GM18517 (cell line): ENCODE results near the gene CAPN9.

Experiments used
- ATAC-seq: cut with Tn5 transposase; IDR thresholded peaks from one replicate; pipeline ENCODE4 v1.9.1; 2021; ENCODE audit warnings: mild to moderate bottlenecking, moderate library complexity; ENCODE audit not compliant: unreplicated experiment

CAPN9 gene

DNA sequence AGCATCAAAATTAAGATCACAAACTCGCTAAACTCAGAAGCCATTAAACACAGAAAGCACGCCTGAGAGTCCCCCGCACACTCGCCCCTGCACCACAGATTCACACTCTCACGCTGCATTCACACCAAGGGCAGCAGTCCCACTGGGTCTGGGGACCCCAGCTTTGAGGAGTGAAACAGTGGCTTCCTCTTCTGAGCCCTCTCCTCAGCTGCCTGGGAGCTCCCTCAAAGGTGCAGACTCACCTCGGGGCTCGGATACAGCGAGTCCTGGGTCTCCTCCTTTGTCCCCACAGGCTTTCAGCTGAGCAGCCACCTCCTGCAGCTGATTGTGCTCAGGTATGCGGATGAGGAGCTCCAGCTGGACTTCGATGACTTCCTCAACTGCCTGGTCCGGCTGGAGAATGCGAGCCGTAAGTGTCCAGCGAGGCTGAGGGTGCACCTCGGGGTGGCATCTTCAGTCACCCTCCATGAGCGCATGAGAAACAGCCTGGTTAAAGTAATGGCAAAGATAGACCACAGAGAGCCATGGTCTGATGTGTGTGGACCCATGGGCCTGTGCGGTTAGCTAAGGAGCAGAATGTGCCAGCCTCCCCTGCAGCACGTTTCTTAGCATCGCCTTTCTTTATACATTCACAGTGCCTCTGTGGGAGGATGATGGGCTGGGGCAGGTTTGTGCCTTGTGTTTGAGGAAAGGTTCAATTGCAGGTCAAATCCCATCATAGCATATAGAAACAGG lies 47.9 kb downstream of the CAPN9 start:
- no peak for ATAC-seq

DNA sequence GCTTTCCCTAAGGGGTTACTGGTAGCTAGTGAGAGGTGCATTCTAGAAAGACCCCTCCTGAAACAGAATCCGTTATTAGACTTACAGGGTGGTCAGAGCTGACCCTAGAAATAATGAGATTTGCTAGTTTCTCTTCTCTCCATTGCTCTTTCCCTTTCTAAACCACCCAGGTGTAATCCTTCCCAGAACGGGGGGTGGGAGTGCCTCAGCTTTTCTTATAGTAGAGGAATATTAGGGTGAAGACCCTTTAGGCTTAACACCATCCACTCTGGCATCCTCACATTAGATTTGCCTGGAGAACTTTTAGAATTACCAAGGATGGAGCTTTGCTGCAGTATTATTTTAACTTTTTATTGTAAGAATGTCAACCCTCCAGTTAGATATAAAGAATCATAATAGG lies 49.4 kb downstream of the CAPN9 start:
- no peak for ATAC-seq

DNA sequence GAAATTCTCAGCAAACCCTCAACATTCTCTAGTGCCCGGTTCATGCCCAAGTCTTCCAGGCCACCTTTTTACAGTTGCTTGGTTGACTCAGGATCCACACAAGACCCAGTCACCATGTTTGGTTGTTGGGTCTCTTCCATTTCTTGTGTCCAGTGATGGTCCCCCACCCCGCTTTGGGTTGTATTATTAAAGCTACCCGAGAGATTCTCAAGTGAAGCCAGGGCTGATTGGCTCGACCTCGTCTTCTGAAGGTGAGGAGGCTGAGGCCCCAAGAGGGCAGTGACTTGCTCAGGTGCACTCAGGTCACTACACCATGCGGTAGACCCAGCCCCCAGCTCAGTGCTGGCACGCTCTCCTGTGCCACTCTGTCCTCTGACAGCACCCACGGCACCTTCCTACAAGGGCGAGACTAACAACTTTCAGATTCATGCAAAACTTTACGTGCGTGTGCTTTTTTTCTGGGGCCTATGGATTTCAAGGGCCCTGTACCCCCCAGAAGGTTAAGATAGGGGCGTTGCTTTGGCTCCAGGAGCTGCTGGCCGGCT lies 50.3 kb downstream of the CAPN9 start:
- no peak for ATAC-seq

DNA sequence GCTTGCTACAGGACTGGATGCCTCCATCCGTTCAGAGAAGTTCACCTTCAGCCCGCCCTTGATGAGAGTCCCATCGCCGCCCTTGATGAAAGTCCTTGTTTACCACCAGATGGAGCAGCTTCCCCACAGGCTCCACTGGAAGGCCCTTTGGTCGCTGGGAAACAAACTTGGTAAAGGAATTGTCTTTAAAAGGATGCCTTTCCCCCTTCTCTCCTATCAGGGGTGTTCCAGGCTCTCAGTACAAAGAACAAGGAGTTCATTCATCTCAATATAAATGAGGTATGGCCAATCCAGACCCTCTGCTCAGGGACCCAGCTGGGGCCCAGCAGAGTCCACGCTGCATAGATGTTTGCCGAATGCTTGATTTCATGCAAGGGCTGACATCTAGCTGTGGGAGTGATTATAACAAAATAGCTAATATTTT lies 50.8 kb downstream of the CAPN9 start:
- no peak for ATAC-seq

- no peak for ATAC-seq
Measured at GRCh38 chr1:230798491-230798890, 51.3 kb downstream of the CAPN9 start.

DNA sequence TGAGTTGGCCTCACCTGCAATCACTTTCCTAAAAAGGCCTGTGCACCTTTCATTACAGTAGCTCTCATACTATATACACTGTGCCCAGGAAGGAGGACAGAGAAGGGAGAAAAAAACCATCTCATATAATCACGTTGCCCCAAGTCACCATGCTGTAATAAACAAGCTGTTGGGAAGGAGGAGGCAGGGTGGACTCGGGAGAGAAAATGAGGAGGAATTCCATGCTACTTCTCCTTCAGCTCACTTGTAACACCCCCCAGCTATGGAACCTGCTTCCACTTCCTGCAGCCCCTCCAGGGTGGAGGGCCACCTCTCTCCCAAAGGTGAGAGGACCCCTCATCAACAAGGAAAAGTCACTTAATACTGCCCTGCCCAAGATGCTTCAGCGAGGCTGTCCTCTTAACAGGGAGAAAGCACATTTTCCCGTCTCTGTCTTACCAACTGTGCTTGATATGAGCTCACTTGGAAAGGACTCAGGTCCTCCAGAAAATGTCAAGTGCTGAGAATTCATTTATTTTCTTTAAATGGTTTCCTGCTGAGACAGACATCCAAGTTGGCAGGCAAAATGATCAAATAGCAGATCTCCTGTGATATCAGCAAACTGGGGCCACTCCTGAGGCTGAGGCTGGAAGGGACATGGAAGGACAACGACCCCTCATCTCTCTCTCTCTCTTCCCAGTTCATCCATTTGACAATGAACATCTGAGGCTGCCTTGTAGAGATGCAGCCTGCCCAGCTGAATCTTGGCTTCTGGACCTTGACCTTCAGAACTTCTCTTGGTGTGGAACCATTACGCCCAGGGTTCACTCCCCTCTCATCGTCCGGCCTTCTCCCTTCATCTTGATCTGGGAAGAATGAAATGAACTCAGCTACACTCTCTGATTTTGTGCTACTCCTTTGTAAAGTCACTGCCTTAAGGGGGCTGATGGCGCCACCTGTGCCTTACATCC lies 54.0 kb downstream of the CAPN9 start:
- ATAC-seq: no peak

- ATAC-seq: no peak
Measured at GRCh38 chr1:230804396-230804795, 57.2 kb downstream of the CAPN9 start.

DNA sequence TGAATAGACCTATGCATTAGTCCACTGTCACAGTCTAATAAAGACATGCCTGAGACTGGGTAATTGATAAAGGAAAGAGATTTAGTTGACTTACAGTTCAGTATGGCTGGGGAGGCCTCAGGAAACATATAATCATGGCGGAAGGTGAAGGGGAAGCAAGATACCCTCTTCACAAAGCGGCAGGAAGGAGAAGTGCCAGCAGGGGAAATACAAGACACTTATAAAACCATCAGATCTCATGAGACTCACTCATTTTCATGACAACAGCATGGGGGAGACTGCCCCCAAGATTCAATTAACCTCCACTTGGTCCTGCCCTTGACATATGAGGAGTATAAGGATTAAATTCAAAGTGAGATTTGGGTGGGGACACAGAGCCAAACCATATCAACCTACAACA lies 59.4 kb downstream of the CAPN9 start:
- ATAC-seq: no peak

GRCh38 chr1:230807029-230807428 lies 59.8 kb downstream of the CAPN9 start:
- no peak for ATAC-seq

DNA sequence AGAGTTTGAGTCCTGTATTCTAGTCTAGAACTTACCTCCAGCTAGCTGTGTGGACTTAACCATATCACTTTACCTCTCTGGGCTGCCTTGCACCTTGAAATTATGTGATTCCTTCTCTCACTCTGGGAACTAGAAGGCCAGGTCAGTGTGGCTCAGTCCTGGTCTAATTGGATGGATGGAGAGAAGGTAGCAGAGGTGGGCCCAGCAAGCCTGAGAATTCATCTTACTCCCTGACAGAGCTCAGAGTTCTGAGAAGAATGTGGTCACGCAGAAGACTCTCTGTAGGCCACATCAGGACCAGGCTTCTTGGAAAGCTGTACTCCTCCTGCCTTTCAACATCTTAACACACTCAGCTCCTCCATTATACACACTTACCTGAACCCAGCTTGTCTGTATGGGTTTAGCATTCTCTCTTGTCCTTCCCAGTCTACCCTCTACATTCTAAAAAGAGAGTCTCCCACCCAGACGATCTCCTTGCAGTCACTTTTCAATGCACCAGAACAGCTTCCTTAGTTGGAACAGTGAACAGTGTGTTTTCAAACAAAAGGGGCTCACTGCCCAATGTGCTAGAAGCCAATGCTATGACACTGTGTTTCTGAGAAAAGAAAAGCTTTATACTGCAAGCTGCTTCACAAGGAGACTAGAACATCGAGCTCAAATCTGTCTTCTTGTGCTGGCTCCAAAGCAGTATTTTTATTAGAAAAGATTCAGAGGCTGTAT lies 60.5 kb downstream of the CAPN9 start:
- no peak for ATAC-seq

DNA sequence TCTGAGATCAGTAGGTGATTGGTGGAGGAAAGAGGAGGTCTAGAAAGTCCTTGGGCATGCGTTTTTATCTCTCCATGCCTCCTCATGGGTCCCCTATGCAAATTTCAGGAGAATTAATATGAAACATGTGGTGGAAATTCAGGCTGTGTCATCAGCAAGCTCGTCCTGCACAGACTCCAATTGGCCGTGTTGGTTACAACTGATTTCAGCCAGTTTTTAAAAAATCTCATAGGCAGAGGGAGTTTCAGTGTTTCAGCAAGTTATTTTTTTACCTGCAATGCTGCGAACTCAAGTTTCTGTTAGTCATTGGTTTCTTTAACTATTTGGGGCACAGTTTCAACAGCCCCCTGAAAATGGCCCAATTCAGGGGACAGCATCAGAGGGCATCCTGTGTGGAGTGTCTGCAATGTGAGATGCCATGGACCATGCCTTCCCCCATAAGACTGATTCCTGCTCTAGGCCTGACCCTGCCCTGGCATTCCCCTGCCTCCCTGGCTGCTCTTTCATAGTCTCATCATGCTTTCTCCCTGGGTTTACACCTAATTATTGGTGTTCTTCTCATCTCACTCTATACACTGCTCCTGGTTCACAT lies 61.2 kb downstream of the CAPN9 start:
- no peak for ATAC-seq

- no peak for ATAC-seq
Measured at GRCh38 chr1:230809256-230809990, 62.2 kb downstream of the CAPN9 start.

DNA sequence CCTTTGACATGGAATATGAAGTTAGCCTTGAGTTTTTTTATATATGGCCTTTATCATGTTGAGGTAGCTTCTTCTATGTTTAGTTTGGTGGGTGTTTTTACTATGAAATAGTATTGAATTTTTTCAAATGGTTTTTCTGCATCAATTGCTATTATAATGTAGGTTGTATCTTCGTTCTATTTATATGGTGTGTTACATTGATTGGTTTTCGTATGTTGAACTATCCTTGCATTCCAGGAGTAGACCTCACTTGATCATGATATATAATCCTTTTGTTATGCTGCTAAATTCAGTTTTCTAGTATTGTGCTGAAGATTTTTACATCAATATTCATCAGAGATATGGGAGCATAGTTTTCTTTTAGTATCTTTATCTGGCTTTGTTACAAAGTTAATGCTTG lies 65.4 kb downstream of the CAPN9 start:
- ATAC-seq: no peak

DNA sequence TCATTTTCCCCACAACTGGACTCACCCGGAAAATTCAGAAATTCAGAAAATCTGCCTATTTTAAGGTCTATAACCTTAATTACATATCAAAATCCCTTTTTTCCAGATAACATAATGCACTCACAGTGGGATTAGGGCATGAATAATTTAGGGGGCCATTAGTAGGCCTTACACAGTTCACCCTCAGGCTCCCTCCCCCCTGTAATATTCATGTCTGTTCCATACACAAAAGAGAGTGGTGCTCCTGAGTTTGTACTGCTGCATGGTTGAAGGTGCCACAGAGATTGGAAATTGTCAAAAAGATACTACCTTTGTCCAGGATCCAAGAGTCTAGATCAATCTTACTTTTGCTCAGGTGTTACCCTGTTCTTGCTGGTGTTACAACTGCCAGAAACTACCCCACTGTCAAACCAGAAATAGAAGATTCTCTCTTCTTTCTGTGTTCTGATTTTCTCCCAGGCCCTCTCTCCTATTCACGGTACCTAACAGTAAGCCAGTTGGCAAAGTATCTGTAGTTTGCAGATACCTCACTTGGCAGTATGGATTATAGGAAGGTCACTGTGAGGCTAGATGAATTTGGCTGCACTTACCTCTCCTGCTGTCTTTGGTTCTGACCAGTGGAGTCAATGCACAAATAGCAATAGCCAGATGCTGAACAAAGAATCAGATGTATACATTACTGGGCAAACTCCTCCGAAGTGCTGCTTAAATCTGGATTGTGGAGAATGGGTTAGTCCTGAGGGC lies 67.9 kb downstream of the CAPN9 start:
- ATAC-seq: no peak

DNA sequence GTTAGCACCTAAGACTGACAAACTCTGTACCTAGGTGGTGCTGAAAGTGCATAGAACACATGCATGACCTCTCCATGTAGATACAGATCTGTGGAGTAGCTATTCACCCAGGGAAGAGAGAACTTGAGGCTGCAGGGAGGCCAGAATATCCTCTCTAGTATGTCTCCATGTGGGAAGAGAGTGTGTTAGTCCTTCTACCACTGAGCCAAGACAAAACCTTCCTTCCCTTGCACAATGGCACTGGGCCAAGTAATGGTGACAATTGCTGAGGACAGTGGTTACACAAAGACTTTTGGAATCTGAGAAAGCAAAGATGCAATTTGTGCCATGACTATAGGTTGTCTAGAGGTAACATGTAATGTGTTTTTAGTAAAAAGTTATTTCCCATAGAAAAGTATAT lies 68.8 kb downstream of the CAPN9 start:
- ATAC-seq: no peak

DNA sequence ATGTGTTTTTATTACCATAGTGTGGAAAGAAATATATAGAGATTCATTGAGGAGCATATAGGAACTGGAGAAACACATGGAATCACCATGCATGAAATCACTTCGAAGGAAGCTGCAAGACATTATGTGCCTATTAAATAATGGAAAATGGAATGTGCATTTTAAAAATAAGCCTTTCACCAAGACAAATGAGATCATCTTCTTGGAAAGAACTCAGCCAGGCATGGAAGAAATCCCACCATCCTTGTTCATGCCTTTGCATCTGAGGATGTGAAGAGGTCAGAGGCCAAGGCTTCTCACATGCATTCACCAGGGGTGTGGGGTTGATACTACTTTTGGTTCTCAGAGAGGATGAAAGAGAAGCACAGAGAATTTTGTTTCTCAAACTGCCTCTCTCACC lies 71.2 kb downstream of the CAPN9 start:
- no peak for ATAC-seq

DNA sequence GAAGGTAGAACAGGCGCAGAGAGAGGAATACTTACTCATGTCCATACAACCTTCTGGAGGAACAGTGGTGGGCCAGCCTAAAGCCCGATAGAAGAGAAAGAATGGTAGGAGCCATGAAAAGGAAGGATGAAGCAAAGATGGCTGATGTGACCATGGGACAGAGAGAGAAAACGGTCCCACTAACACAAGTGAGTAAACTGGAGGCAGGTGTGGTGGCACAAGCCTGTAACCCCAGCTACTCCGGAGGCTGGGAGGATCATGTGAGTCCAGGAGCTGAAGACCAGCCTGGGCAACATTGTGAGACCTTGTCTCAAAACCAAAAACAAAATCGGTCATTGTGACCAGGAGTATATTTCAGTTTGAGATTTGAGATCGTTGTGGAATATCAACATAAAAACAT lies 71.7 kb downstream of the CAPN9 start:
- no peak for ATAC-seq

- no peak for ATAC-seq
Measured at GRCh38 chr1:230819976-230820375, 72.8 kb downstream of the CAPN9 start.

DNA sequence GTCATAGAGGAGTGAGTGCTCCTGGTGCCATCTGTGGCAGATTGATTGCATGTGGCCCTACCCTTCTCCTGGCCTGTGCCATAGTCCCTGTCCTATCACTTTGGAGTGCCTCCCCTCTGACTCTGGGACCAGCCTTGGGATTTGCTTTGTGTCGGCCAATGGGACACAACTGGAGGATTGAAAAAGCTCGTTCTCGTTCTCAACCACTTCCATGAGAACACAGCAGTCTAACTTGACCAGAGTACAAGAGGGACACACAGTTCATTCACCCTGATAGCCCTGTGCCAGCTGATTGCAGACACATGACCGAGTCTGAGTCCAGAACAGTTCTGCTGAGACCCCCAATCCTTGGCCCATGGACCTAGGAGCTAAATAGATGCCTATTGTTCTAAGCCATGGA lies 73.4 kb downstream of the CAPN9 start:
- no peak for ATAC-seq
